ENCODE data around the gene TCTN2. TPM values are rescaled to one million over a fixed set of nuclear protein-coding genes. Genes with fewer than 3 reads are reported as not detected.
A peak's percentile ranks its signal among the peaks of the same experiment; 100 is the strongest.

The TCTN2 gene
- total RNA-seq, 1 experiment from 2014 or later: 7.3 TPM

DNA sequence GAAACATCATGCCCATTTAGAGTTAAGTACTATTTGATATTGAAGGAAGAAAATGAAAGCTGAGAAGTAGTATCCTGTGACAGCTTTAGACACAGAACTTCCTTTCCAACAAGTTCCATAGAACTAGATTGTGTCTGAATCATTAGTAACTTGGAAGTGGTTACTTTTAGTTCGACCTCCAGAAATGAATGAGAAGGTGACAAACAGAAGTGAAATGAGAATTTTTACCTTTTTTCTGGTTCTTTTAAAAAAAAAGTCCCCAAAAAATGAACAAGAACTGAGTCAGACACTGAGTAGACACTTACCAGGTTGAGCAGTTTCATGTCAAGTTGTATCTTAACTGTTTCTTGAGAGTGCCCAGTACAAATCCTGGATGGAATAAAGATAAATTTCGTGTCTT lies 44.3 kb downstream of the TCTN2 start:
- POLR2A ChIA-PET: no interaction called here
- Histone ChIP-seq H3K27me3 (replicated peaks; ENCODE audit: control insufficient read depth, insufficient read depth, low read length) (no peaks in the 10 kb centered on the region), H3K4me1 (peaks cover 9% of the 10 kb centered on the region), H3K9me3 (no peaks in the 10 kb centered on the region), H3K36me3 (ENCODE audit: control insufficient read depth, insufficient read depth, low read length) (no peaks in the 10 kb centered on the region), H3K4me3 (ENCODE audit: low read depth, low read length) (no peak overlapping the region)
- peaks cover 28% of the 10 kb centered on the region for H3K36me3 Mint-ChIP-seq (ENCODE audit: insufficient read depth, unreplicated experiment)
- TF ChIP-seq CTCF (IDR thresholded peaks at IDR 0.05; ENCODE audit: insufficient read depth in 1 of 2, low read depth in 1 of 2, low read length in 1 of 2, severe bottlenecking in 1 of 2, unreplicated experiment in 1 of 2): no peak
- no TSS peak for BruUV-seq (replicated peaks)
- DNase-seq: no peak
- no peaks in the 10 kb centered on the region for H3K27me3 Mint-ChIP-seq (ENCODE audit: insufficient read depth, unreplicated experiment)
- CTCF ChIA-PET: no interaction called here
- peaks cover 9% of the 10 kb centered on the region for H3K4me1 Mint-ChIP-seq (ENCODE audit: low read depth, unreplicated experiment)
- intact Hi-C loops (cut with micrococcal nuclease; ENCODE audit: unreplicated experiment): no loop called here
- no peak overlapping the region for H3K27ac Mint-ChIP-seq (ENCODE audit: unreplicated experiment)
- no peaks in the 10 kb centered on the region for H3K9me3 Mint-ChIP-seq (ENCODE audit: unreplicated experiment)
- H3K4me3 Mint-ChIP-seq (ENCODE audit: unreplicated experiment): no peak overlapping the region

DNA sequence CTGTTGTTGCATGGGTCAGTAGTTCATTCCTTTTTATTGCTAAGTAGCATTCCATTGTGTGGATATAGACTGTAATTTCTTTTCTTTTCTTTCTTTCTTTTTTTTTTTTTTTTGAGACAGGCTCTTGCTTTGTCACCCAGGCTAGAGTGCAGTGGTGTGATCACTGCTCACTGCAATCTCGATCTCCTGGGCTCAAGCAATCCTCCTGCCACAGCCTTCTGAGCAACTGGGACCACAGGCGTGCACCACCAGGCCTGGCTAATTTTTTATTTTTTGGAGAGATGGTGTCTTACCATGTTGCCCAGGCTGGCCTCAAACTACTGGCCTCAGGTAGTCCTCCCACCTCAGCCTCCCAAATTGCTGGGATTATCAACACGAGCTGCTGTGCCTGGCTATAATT lies 46.4 kb downstream of the TCTN2 start:
- H3K4me3 Mint-ChIP-seq (ENCODE audit: unreplicated experiment): no peak overlapping the region
- intact Hi-C loops (cut with micrococcal nuclease; ENCODE audit: unreplicated experiment): no loop called here
- no peaks in the 10 kb centered on the region for H3K9me3 ChIP-seq
- H3K27me3 Mint-ChIP-seq (ENCODE audit: insufficient read depth, unreplicated experiment): no peaks in the 10 kb centered on the region
- H3K36me3 ChIP-seq (ENCODE audit: control insufficient read depth, insufficient read depth, low read length): no peaks in the 10 kb centered on the region
- ChIA-PET POLR2A (no interaction called here), CTCF (interaction anchor here (0.7 kb wide), 1 partner anchor 231 kb away, joined by 3 read pairs; no protein-coding TSS in a partner anchor)
- H3K4me1 Mint-ChIP-seq (ENCODE audit: low read depth, unreplicated experiment): peaks cover 9% of the 10 kb centered on the region
- BruUV-seq (replicated peaks): no TSS peak
- H3K27ac Mint-ChIP-seq (ENCODE audit: unreplicated experiment): no peak overlapping the region
- no peaks in the 10 kb centered on the region for H3K27me3 ChIP-seq (replicated peaks; ENCODE audit: control insufficient read depth, insufficient read depth, low read length)
- no peaks in the 10 kb centered on the region for H3K9me3 Mint-ChIP-seq (ENCODE audit: unreplicated experiment)
- H3K4me1 ChIP-seq: peaks cover 9% of the 10 kb centered on the region
- no peak overlapping the region for H3K4me3 ChIP-seq (ENCODE audit: low read depth, low read length)
- H3K36me3 Mint-ChIP-seq (ENCODE audit: insufficient read depth, unreplicated experiment): peaks cover 14% of the 10 kb centered on the region
- no peak for TF ChIP-seq CTCF (IDR thresholded peaks at IDR 0.05; ENCODE audit: insufficient read depth in 1 of 2, low read depth in 1 of 2, low read length in 1 of 2, severe bottlenecking in 1 of 2, unreplicated experiment in 1 of 2)
- DNase-seq: no peak

DNA sequence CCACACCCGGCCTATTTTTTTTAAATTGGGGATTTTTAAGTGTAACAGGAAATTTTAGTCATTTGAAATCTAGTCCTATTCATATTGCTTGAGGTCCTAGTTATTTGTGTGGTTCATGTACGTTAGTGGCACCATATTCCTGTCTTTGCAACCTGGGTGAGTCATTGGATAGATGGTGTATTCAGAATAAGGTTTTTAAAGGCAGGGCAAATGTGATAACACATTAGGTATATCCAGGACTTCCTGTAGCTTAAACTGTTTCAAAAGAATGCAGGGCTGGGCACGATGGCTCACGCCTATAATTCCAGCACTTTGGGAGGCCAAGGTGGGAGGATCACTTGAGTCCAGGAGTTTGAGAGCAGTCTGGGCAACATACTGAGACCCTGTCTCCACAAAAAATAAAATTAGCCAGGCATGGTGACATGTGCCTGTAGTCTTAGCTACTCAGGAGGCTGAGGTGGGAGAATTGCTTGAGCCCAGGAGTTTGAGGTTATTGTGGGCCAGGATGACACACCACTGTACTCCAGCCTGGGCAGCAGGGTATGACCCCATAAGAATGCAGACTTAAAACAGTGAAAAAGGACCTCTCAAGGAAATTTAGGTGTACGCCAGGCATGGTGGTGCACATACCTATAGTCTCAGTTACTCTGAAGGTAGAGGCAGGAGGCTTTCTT lies 49.4 kb downstream of the TCTN2 start:
- Histone ChIP-seq H3K4me1 (no peaks in the 10 kb centered on the region), H3K4me3 (ENCODE audit: low read depth, low read length) (no peak overlapping the region), H3K36me3 (ENCODE audit: control insufficient read depth, insufficient read depth, low read length) (no peaks in the 10 kb centered on the region; the same call in 1 of the 2 replicates), H3K9me3 (no peaks in the 10 kb centered on the region), H3K27me3 (replicated peaks; ENCODE audit: control insufficient read depth, insufficient read depth, low read length) (no peaks in the 10 kb centered on the region)
- ChIA-PET CTCF (no interaction called here), POLR2A (no interaction called here)
- Mint-ChIP-seq H3K27me3 (ENCODE audit: insufficient read depth, unreplicated experiment) (no peaks in the 10 kb centered on the region), H3K9me3 (ENCODE audit: unreplicated experiment) (no peaks in the 10 kb centered on the region), H3K4me1 (ENCODE audit: low read depth, unreplicated experiment) (no peaks in the 10 kb centered on the region), H3K4me3 (ENCODE audit: unreplicated experiment) (no peak overlapping the region), H3K27ac (ENCODE audit: unreplicated experiment) (peak overlapping the region; percentile 17), H3K36me3 (ENCODE audit: insufficient read depth, unreplicated experiment) (peaks cover 17% of the 10 kb centered on the region)
- BruUV-seq (replicated peaks): no TSS peak
- no peak for DNase-seq
- intact Hi-C loops (cut with micrococcal nuclease; ENCODE audit: unreplicated experiment): no loop called here
- TF ChIP-seq CTCF (IDR thresholded peaks at IDR 0.05; ENCODE audit: insufficient read depth in 1 of 2, low read depth in 1 of 2, low read length in 1 of 2, severe bottlenecking in 1 of 2, unreplicated experiment in 1 of 2): no peak
